EH (cell line): ENCODE data around the gene TMEM243.
"Not testable (repeated sequence)": the region's sequence is repeated elsewhere in the genome, so short reads cannot be mapped to it uniquely, and the experiment has no call there.

Experiments
- DNase-seq: peaks from one replicate; pipeline ENCODE4 v3.0.0-alpha.2; 2015; ENCODE audit warnings: low read depth

TMEM243 gene

GRCh38 chr7:87219545-87220025 is at the start of gene TMEM243:
TSS of gene TMEM243 (minus strand) at chr7:87219732. CDS start at chr7:87219503, 229 bp downstream.
- DNase-seq: peak; percentile 81

DNA sequence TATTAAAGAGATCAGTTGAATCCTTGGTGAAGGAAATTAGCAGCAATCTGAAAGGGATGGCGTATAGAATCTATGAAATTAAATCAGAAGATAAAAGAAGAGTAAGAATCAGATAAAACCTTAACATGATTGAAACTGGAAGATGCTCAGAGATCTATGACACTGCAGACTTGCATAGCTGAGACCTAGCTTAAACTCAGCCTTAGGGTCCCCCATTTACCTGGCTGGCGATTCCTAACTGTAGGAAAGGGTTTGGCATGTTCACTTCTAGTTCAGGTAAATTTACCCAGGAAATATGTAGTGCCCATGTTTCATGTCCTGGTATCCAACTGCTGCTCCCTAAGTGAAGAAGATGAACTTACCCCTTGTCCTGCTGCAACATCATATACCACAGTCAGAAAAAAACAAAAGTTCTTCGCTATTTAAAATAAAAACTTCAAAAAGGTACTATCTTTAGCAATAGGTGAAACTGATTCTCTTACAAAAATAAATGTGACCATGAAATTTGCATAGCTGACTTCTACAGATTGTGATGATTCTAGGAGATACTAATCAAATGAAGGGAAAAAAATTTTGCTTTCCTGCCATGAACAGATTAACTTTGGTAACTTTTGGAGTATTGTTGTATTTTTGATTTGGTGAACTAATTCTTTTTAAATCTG is 47.8 kb upstream of the TMEM243 start:
- no peak for DNase-seq

GRCh38 chr7:87263537-87263936 is 44.0 kb upstream of the TMEM243 start:
- no peak for DNase-seq

- no peak for DNase-seq
Measured at GRCh38 chr7:87253589-87254087, 34.1 kb upstream of the TMEM243 start.

GRCh38 chr7:87245671-87246070 is 26.1 kb upstream of the TMEM243 start:
- DNase-seq: not testable (repeated sequence)

- DNase-seq: not testable (repeated sequence)
Measured at GRCh38 chr7:87238464-87239051, 19.0 kb upstream of the TMEM243 start.

DNA sequence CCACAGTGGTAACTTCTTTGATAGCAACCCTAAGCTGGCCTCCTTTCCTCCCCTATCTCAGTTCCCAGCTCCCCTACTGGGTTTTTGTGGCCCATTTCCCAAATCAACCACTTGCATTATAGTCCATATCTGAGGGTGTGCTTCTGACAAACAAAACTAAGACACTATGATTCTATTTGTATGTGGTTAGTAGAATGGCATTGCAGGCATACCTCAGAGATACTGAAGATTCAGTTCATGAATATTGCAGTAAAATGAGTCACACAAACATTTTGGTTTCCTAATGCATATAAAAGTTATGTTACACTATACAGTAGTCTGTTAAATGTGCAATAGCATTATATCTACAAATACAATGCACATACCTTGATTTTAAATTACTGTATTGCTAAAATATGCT is 15.4 kb upstream of the TMEM243 start:
- peak; percentile 43 for DNase-seq

DNA sequence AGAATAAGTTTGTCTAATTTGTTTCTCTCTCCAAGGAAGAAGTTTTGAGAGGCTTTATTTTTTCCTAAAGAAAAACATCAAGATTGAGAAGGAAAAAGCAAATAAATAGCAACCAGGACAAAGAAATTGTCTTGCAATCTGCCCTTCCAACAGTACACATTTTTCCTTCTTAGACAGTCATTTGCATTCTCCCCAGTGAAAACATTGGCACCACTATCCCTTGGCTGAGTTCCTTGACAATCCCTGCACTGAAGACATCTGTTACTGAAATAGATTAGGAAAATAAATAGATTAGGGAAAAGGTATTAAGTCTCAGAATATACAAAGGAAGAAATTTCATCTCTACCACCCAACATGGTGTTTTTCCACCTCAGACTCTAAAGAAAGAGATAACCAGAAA is 12.2 kb upstream of the TMEM243 start:
- DNase-seq: no peak

- DNase-seq: no peak
Measured at GRCh38 chr7:87231258-87231657, 11.7 kb upstream of the TMEM243 start.

GRCh38 chr7:87226495-87226894 is 7.0 kb upstream of the TMEM243 start:
- no peak for DNase-seq

DNA sequence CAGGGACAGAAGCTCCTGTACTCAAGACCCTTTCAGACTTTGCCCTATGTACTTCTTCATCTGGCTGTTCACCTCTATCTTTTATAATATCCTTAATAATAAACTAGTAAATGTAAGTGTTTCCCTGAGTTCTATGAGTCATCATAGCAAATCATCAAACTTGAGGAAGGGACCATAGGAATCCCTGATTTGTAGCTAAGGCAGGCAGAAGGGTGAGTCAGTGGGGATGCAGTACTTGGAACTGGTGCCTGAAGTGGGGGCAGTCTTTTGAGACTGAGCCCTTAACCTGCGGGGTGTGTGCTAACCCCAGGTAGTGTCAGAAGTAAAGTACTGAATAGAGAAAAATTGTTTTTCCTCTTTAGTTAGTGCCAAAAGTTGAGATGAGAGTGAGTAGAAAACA is 6.2 kb upstream of the TMEM243 start:
- peak; percentile 36 for DNase-seq

DNA sequence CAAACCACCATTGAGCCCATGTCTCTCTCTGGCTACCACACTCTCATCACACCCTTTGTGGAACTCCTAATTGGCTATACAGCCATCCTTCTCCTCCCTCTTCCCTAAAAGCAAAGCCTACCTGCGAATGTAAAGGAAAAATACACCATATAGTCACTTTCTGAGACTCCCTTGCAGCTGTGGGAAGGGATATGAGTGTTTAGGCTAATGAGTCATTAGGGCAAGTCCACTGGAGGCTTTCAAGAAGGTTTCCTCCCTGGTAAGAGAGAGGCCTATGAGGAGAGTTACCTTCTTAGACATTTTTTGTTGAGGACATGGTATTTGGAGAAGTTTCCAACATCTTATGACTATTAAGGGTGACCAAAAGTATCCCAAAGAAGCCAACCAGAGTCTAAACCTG is 4.1 kb upstream of the TMEM243 start:
- DNase-seq: peak; percentile 20

- DNase-seq: peak; percentile 56
Measured at GRCh38 chr7:87220734-87221215, 1.2 kb upstream of the TMEM243 start.

DNA sequence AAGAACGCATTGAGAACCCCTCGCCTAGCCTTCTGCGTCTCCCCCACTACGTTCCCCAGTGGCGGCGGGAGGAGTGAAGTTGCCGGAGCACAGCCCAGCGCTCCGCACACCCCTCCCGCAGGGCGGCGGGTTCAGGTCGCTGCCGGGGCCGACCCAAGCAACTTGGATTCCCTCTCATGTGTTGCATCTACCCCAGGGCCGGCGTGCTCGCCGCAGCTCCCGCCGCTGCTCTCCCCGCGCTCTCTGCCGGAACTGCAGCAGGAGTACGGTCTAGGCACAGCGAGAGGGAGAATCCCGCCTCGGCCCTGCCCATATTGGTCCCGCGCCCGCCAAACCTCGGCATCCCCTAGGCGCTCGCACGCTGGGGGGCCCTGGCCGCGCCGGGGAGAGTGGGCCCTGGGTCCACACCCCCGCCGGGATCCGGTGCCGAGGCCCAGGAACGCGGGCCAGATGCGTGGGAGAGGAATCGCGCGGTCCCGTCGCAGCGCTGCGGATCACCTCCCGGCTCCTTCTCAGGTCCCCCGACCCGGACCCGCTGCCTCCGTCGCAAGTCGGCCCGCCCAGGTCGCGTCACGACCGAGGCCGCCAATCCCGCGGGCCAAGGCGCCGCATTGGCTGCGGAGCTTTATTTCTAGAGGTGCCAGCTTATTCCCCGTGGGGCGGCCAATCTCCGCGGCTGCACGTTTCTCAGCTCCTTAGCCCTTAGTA is 648 bp upstream of the TMEM243 start:
- DNase-seq: peak; percentile 80

GRCh38 chr7:87218796-87219544 is 562 bp downstream of the TMEM243 start:
- peak; percentile 67 for DNase-seq

- DNase-seq: no peak
Measured at GRCh38 chr7:87217983-87218653, 1.4 kb downstream of the TMEM243 start.

DNA sequence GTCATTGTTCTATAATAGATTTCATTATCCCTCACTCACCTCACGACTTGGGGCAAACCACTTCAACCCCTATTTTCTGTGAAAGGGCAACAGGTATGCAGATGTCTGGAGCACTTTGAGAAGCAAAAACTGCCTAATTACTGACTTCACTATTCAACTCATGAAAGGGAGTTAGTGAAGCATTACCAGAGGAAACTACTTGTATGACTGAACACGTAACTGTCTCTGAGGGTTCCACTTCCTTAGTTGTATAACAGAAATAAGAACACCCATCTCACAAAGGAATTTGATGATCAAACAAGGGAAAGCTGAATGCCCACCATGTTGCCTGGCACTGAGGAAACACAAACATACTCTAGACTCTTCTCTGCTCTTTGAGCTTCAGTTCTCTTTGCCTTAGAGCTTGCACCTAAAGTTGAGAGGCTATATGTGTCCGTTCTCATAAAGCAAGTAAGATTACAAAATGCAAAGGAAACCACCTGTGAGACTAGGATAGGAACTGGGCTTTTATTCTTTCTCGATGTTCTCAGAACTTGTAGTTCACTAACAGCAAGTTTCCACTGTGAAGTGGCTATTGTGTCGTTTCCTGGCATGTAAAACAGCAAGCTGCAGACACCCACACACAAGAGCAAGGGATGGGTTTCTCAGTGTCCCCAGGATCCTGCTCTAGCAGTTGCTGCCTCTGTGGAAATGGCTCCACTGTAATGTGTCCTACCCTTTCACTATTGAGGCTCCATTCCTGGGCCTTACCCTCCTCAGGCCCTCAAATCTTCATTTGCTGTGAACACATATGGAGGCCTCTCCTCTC is 2.6 kb downstream of the TMEM243 start:
- DNase-seq: no peak

- DNase-seq: no peak
Measured at GRCh38 chr7:87215046-87215445, 4.5 kb downstream of the TMEM243 start.

DNA sequence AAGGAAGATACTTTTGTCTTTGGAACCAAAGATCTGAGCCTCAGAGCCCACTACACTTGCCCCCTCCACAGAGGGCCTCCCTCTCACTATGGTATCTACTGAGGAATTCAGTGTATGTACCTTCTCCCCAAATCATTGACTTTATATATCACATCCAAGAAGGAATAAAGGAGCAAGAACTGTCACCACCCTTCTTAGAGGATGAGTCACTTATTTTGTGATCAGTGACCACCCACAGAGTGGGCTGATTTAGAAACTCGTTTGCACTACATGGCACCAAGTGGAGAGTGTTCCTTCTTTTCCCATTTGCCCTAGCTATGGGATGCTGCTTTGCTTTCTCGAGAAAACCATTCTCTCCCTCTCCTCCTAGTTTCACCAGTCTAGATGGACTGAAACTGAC is 5.7 kb downstream of the TMEM243 start:
- peak; percentile 35 for DNase-seq

GRCh38 chr7:87213252-87213651 is 6.3 kb downstream of the TMEM243 start:
- DNase-seq: no peak

DNA sequence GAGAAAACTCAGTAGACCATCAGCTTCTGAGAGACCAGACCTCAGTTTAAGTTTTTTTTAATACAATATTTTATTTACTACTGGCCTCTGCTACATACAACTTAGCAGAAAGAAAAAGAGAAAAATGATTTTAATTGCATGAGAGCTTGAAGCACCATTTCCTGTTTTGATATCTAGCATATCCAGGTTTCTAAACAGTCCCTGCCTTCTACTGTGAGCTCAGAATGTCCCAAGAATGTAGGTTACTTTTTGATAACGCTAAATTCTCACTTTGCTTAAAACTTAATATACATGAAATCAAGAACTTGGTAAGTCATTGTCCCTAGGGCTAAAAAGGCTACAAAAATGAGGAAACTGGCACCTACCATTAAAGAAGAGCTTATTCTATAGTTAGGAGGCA is 7.0 kb downstream of the TMEM243 start:
- DNase-seq: no peak
